Right hindlimb (tissue), 1 donor: ENCODE results near the gene COBL.

Experiments
- DNase-seq: peaks from one replicate; pipeline ENCODE4 v3.0.0-alpha.2; 2018

The COBL gene

DNA sequence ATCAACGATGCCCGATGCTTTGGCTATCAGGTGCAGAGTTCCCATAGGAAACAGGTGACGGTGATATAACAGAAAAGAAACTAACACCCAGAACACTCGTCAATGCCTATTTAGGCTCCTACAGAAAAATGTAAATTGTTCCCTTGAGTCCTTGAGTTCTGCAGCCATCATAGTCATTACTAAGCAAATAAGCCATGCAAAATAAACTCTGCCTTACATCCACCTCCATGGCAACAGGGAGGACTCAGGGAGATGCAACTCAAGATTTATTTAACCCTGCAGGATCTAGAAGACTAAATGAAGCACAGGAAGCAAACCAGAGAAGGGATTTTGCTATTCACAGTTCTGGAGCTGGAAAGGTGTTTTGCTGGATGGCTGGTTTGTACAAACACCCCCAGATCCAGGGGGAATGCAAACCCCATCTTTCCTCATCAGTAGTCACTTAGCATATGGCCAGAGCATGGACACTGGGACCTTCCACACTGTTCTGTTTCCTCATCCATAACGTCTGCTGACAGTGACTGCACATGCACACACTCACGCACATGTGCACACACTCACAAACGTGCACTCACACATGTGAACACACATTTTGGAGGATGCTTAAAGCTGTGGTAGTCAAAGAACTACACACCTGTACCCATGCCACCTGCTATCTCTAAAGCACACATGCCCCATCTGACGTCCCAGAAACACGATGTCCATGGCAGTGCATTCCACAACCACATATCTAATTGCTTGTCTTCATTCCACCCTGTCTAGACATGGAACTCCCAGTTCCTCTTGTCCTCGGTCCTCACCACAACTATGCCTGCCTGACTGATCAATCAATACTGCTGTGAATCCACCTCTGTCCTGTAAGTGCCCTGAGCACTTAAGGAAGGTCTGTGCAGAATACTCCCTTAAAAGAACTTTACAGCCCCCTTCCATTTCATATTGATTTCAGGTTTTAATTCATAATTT, 178.2 kb downstream of the COBL start:
- no peak for DNase-seq

DNA sequence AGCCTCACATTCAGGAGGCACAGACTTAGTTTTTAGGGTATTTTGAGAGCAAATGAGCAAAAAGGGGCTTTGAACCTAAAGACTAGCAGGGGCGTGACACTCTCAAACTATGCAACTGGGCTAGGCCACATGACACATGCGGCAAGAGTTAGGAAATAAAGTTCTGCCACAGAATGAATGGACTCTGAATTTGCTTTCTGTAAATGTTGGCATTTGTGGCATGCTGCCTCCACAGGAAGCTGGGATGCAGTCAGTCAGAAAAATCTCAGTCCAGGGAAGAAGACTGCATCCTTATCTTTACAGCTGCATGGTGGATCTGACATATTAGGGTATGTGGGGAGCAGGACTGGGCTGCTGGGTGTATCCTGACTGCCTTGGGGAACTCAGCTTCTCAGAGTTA, 181.0 kb downstream of the COBL start:
- no peak for DNase-seq

DNA sequence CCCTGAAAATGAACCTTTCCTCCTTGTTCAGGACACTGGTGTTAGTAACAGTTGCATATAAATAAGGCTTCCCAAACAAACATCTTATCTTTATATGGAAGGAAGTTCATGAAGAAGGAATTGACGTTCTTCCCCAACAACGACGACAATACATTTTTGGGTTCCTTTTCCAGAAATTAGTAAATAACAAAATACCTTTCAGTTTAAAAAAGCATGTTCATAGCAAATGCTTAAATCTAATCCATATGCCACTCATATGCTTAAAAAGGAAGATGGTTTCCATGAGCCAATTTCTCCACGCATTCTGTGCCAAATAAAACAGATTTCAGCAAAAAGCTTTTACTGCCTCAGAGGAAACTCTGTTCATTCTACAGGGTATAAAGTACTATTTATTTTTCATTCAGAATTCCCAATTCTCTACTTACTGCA, 182.6 kb downstream of the COBL start:
- DNase-seq: no peak

DNA sequence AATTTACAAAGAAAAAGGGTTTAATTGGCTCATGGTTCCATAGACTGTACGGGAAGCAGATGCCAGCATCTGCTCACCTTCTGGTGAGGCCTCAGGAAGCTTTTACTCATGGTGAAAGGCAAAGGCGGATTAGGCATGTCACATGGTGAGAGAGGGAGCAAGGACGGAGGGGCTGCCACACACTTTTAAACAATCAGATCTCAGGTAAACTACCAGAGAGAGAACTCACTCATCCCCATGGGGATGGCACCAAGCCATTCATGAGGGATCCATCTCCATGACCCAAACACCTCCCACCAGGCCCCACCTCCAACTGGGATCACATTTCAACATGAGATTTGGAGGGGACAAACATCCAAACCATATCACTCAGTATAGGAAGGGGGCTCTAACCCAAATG, 183.9 kb downstream of the COBL start:
- DNase-seq: no peak

DNA sequence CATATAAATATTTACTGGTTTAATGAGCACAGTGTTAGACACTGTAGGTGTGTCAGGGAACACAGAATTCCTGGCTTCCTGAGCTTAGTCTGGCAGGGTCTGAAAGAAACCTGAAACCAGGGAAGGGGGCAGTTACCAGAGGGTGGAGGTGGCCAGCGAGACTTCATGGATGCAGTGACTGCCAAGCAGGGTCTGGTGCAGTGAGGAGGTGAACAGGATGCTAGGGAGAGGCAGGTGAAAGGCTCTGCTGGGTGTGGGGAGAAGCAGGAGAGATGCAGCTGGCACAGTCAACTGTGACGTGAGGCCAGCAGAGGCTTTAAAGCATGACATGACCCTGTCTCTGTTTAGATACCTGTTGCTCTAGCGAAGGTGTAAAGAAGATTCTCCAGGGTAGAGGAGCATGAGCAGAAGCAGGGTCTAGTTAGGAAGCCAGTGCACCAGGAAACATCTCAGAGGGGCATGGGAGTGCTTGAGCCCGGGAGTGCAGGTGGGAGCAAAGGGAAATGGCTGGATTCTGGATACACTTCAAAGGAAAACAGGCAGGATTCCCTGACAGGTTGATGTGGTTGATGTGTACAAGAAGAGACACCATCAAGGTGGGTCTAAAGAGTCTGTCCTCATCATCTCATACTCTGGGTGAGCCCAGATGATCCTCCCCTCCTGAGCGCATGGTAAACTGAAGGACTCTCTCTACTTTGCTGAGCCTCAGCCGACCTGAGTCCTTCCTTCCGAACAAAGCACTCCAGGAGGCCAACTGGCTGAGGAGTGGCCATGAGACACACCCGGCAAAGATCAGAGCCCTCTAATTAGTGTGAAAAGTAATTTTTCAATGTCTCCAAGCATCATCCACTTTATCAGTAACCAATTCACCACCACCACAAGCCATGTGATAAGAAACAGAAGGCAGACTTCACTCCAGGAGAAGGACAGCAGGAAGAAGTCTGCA, 186.8 kb downstream of the COBL start:
- no peak for DNase-seq

DNA sequence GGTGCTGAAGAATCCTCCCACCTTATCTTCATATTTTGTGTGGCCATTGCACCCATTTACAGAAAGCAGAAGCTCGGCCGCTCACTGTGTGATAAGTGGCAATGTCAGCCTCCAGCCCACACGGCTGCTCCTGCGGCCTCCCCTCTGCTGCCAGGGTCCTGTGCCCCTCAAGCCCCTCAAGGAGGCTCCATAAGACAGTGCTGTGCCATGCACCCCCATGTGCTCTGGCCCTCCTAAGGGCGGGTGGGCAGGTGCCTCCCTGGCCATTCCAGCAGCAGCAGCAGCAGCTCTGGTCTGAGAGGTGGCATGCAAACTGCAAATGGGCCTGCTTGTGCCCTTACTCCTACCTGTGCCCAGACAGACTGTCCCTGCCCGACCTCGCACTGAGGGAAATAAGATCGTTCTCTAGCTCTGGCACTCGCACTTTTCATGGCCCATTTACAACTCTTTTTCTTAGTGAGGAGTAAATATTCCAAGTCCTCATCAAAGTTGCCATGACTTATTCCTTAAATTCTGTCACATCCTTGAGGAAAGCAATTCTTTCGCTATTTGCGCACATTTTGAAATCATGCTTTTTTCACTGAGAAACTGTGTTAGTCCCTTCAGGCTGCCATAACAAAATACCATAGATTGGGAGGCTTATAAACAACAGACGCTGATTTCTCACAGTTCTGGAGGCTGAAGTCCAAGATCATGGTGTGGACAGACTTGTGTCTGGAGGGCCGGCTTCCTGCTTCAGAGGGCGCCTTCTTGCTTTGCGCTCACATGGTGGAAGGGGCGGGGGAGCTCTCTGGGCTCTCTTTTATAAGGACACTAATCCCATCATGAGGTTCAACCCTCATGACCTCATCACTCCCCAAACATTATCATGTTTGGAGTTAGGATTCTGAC, 187.8 kb downstream of the COBL start:
- DNase-seq: no peak

DNA sequence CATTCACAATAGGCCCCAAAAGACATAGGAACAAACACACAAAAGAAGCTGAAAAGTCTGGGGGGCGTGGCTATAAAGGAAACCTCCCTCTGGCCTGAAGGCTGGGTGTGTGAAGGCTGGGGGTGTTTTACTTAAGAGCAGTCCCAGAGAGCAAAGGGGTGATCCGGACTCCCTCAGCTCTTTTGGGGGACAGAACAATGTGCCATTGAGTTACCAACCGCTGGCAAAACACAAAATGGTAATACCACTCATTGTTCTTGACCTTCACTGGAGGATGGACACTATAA, 189.0 kb downstream of the COBL start:
- no peak for DNase-seq

DNA sequence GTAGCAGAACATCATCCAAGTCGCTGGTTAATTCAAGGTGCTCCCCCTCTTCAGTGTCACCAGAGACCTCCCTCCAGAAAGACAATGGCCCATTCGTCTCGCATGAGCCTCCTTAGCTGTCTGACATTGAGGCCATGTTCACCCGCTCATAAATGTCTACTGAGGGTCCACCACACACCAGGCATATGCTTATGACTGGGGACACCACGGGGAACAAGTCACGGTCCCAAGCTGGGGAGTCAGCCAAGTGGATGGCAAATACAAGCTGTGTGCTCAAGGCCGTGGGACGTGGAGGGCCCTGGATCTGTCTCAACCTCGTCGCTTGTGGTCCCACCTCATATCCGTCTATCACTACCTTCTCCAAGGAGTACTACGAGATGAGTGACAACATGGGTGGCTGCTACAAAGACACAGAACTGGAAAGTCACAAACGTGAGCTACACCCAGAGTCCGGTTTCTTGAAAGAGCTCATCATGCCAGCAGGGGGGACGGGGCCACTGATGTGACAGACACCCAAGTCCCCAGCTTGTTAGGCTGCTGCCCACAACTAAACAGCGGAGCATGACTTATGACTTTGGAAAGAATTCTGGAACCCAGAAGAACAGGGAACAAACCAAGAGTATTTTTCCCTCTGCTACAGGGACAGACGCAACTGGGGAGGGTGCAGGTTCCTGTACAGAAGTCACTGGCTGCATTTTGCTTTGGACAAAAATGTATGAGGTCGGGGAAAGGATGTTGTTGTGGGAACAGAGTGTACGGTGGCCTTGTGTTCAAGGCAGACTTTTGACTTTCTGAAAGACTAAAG, 189.6 kb downstream of the COBL start:
- DNase-seq: no peak

DNA sequence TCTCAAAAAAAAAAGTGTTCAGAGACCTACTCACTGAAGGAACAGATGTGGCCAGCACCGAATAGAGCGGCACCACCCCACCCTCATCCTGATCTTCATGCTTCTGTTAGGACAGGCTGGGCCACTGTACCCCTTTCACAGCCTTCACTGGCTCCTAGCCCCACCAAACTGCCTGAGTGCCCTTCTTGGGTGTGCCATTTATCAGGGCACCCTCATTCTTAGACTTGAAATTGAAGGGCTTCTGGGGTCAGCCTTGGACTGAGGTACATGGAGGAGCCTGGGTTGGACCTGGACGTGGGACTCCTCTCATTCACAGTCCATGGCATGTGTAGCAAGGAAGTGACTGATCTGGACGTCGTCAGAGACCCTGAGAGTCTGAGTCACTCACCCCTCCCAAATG, 190.3 kb downstream of the COBL start:
- DNase-seq: no peak

DNA sequence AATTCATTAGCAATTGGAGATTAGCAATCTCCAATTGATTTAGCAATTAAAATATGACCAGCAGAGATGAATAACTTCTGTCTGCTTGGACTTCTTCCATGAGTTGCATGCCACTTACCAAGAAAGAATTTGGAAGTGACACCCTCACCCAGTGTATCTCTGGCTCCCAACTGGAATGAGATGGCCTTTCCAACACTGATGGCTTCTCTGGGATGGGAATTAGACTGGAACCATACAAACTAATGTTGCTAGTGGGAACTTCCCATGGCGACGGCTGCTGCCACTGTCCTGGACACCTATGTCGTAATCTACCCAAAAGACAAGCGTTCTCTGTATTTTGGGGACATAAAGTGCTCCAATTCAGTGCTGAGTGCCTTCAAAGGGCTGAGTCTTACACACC, 192.3 kb downstream of the COBL start:
- DNase-seq: no peak

DNA sequence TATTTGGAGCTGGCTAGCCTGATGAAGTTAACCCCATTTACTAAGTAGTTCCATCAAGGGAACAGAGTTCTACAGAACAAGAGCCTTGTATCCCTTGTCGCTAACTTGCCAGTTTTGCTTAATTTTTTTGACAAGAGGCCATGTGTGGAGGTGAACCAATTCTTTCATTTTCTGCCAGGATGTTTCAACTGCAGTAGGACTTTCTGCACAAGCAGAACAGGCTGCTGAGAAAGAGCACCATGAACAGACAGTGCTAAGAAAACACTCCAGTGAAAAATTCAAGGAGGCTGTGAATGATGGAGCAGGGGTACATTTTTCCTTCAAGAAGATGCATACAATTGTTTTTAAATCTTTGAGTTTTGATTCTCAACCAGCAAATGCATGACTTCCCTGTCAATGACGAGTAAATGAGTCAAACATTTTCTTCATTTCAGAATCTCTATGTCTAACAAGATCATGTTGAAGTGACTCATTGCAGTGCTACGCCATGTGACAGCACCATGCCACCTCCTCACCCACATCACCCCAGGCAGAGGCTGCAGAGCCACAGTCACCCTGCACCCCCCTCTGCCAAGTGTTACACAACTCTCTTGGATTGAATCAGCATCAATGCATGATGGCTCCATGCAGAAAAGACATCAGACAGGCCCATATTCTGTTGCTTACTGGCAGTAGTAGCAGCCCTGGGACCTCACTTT, 193.1 kb downstream of the COBL start:
- no peak for DNase-seq

DNA sequence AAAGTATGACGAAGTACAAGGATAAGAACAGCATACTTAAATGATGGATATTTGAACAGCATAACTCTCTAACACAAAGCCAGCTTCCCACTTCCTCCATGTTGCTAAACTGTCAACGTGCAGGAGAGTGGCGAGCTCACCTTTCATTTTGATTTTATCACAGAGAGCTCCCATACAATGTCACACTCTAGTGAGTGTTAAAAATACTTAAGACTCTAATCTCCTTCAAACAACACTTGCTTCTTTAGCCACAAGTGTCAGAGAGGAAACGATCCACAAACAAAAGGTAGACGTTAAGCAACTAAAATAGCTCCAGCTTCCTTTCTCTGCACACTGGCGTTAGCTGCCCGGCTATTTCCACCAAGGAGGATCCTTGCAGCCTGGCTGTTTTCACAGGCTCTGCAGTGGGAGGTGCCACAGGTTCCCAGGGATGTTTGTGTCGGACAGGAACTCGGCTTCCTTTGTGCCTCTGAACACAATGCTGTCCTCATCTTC, 194.6 kb downstream of the COBL start:
- DNase-seq: peak; percentile 42

DNA sequence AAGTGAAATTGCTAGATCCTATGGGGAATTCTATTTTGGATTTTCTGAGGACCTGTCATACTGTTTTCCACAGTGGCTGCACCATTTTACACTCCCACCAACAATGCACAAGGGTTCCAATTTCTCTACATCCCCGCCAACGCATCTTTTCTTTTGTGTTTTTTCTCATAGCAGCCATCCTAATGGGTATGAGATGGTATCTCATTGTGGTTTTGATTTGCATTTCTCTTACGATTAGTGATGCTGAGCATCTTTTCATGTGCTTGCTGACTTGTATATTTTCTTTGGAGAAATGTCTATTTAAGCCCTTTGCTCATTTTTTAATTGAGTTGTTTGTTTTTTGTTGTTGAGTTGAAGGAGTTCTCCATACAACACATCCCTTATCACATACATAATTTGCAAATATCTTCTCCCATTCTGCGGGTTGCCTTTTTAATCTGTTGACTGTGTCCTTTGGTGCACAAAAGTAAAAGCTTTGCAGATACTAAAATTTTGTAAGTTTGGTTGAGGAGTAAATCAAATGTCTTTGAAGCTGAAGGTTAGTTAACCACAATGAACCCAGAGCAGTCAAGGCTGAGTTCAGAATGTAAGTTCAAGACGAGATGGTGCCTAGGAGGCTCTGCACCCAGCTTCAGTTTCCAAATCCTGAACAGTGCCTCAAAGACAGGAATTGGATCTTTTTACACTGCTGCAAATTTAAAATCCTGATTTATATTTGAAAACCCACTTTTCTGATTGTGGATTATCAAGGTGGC, 195.4 kb downstream of the COBL start:
- DNase-seq: no peak

DNA sequence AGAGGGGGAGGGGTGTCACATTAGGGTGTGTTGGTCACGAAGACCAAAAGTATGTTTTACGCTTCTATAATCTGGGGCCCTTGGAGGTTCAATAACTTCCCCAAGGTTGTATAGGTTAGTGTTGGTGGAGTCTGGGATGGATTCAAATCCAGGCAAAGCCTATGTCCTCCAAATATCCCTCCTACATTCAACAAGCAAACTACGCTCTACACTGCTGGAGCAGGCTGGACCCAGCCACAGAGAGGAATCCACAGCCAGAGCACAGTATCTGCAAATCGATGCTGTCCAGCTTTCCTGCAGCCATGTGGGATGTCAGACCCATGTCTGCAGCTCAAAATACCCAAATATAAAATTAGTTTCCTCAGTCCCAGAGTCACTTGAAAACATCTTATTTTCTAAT, 198.0 kb downstream of the COBL start:
- no peak for DNase-seq

DNA sequence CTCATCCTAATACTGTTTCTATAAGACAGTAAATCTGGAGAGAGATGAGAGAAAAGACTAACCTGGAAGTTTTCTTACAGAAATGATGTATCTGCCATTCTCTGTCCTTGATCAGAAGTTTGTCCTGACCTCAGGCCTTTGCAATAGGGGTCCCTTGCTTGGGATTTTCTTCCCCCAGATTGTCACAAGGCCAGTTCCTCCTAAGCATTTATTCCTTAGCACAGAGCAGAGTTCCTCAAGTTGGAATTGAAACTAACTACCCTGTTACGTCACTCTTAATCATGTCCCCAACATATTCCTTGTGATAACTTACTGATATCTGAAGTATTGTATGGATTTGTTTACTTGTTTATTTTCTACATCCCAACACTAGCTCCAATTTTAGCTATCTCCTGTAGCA, 202.1 kb downstream of the COBL start:
- DNase-seq: no peak

DNA sequence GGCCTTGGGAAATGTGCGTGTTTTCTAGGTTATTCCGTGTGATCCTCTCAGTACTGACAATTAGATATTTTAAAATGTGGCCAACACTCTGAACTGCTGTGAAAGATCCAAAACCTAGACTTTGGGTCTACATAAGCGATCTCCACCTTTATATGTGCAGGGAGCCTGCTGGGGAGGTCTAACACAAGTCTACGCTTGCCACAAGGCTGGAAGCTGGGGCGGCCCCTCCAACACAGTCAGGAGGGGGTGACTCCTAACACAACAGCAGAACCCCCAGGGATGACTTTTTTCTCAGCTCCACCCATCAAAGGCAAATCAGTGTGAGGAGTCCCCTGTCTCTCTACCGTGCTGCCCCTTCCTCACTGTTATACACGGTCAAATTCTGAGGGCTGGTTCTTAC, 202.6 kb downstream of the COBL start:
- no peak for DNase-seq

DNA sequence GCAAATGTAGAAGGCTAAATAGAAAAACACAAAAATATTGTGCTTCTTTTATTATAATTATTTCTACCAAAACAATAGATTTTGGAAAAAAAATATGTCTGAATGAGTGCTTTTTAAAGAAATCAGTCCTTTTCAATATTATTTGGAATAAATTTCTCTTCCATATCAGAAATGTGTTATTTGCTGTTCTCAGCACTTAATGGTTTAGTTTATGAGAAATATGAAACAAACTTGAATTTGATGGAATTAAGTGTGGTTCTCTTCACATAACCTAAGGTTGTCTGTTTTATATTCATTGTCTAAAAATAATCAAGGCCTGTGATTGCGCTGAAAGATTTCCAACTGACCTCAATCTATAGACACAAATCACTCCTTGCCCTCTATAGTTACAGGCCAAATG, 203.0 kb downstream of the COBL start:
- DNase-seq: no peak

DNA sequence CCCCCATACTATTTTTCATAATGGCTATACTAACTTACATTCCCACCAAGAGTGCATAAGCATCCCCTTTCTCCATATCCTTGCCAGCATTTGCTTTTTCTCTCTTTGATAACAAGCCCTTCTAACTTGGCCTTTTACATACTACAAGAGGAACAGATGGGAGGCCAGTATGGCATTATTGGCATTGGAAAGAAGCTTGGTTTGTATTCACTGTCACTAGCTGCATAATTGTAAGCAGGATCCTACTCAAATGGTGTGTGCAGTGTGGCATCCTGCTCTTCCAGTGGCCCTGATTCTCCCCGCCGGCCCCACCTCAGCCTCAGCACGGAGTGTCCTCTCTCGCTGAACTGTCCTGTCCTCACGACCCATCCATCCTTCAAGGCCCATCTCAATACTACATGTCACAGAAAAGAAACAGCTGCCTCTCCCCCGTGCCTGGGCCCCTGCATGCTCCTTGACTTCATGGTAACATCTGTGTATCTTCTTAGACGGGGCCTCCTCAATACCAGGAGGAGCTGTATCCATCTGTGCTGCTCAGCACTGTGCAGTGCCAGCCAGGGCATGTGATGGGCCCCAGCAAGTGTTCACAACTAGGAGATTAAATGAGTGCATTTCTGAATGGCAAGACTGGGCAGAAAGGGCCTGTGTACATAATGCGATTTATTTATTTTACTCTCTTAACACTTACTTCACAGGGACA, 205.2 kb downstream of the COBL start:
- no peak for DNase-seq

DNA sequence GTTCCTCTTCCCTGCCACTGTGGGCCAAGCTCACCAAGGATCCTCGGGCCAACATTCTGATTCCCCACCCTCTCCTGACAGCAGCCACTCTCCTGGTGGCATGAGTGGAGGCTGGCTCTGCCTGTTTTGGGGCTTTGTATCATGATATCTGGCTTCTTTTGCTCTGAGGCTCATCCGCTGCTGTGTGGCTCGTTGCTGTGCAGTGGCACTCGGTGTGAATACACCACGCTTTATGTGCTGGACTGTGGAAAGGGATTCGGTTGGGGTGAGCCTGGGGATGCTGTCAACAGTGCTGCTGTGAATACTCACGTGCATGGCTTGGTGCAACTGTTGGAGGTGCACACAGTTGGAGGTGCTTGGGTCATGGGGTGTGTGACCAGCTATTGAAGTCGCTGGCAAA, 208.5 kb downstream of the COBL start:
- no peak for DNase-seq

DNA sequence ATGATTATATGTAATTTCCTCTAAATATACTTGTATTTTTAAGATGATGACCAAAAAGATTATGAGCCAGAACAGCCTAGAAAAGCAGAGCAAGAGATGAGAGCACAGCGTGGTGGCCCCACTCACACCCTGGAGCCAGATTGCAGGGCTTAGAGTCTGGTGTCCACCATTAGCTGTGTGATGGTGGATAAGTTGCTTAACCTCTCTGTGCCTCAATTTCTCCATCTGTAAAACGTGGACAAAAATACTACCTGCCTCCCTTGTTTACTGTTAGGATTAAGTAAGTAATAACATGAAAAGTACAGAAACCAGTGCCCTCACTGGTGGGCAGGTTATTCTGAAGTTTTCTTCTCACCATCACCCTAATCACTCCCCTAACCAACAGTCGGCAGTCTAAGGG, 212.3 kb downstream of the COBL start:
- no peak for DNase-seq
